Mononuclear cell (primary cell): ENCODE measurements around the gene NCDN. TPM values are rescaled to one million over a fixed set of nuclear protein-coding genes. Genes with fewer than 3 reads are reported as not detected.
"Not testable (repeated sequence)": the region's sequence is repeated elsewhere in the genome, so short reads cannot be mapped to it uniquely, and the experiment has no call there.

ENCODE experiments used
- H3K27me3 ChIP-seq: 2 replicates; pipeline ENCODE4 v1.6.0; 2011; ENCODE audit warnings: low read length, control low read depth; ENCODE audit not compliant: insufficient read depth
- H3K4me1 ChIP-seq: 2 replicates; pipeline ENCODE4 v1.5.1; 2011; ENCODE audit warnings: mild to moderate bottlenecking, low read length, control low read depth; ENCODE audit not compliant: insufficient read depth
- H3K4me3 ChIP-seq: 2 replicates; pipeline ENCODE4 v1.5.1; 2011; ENCODE audit warnings: mild to moderate bottlenecking, low read length, moderate library complexity
- H3K9me3 ChIP-seq: 2 replicates; pipeline ENCODE4 v1.5.1; 2011; ENCODE audit warnings: low read depth, mild to moderate bottlenecking, control low read depth, low read length
- total RNA-seq: library from RNA; depleted of rRNA; stranded (reverse); fragments of >200 nt; gene quantifications from one replicate; pipeline ENCODE4 v1.2.3, GENCODE V29; 2012

Gene NCDN
- total RNA-seq, 1 donor, result 4.0 TPM

DNA sequence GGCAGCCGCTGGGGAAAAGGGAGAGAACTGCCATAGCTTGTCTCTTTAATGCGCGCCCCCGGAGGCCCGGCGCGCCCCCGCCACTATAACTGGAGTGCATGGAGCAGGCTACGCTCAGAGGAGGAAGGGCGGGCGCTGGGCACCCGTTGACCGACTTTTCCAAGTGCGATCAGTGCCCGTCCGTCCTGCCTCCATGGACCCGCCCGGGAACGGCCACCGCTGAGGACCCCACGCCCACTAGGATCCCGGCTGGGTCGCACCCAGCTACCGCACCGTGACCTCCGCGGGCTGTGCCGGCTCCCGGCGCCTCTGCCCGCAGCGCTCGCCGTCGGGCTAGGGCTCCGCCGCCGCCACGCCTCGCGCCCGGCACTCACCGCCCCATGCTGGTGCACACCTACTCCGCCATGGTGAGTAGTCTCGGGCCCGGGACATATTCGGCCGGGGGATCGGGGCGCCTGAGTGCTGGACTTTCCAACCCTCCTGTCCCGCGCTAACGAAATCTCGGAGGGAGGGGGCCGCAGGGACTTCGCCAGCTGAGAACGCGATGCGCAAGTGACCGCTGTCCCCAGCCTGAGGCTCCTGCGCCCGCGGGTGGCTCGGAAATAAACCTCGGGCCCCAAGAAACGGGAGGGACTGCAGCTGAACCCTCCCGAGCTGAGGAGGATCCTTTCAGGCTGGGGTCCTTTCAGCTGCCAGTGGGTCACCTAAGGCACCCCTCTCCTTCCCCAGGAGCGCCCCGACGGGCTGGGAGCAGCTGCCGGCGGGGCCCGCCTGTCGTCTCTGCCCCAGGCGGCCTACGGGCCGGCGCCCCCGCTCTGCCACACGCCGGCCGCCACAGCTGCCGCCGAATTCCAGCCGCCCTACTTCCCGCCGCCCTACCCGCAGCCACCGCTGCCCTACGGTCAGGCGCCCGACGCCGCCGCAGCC is 15.9 kb downstream of the NCDN start, which contains the start of gene TFAP2E:
Gene TFAP2E, plus strand, starts transcription at position 117 of the 927 bp plus-strand sequence. Its CDS starts 264 bp downstream, at position 381.
- no peak within 1 kb of the TSS for H3K4me3 ChIP-seq
- H3K27me3 ChIP-seq, result peaks cover 7% of the 10 kb centered on the region
- no peaks in the 10 kb centered on the region for H3K9me3 ChIP-seq
- peaks cover 44% of the 10 kb centered on the region for H3K4me1 ChIP-seq

DNA sequence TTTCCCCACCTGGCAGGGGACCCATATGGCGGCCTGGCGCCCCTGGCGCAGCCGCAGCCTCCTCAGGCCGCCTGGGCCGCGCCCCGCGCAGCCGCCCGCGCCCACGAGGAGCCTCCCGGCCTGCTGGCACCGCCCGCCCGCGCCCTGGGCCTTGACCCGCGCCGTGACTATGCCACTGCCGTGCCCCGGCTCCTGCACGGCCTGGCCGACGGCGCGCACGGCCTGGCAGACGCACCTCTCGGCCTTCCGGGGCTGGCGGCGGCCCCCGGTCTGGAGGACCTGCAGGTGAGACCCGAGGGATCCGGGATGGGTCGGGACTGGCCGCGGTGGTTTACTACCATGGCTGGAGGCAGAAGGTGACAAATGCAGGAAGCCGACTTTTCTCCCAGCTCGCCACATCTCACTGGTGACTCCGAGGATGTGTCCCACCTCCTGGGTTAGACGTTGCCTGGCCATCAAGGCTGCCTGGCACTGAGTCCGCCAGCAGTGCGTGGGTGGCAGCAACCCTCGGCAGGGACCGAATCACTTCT is 16.6 kb downstream of the NCDN start:
- Histone ChIP-seq H3K9me3 (no peaks in the 10 kb centered on the region), H3K4me3 (no peak overlapping the region), H3K4me1 (peaks cover 46% of the 10 kb centered on the region), H3K27me3 (peaks cover 7% of the 10 kb centered on the region)

DNA sequence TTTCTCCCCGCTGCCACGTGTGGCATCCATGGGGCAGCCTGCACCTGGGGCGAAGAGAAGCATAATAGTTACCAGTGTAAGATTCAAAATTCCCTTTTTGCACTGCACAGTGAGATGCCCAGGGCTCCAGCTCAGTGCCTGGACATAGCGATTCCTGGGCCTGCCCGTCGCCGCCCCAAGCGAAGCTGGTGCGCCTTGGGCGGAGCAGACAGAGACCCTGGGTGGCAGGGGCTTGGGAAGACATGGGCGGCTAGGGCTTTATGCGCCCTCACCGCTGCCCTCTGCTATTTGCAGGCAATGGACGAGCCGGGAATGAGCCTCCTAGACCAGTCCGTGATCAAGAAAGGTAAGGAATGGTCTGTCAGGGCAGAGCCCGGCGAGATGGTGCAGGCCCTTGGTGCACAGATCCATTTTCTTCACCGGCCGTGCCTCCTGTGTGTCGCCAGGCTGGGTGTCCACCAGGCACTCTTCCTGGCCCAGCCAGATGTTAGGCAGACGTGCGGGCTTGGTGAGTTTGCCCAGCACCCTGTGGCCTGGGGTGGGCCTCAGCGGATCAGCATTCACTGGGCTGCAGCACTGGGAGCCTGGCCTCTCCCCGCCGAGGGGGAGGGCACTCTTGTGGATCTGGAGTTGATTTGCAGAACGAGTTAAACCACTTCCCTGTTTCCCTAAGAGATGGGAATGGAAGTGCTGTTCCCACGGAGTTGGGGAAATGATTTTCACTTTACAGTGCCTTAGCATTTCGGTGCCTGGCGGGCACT is 17.2 kb downstream of the NCDN start:
- H3K4me3 ChIP-seq, result no peak overlapping the region
- H3K4me1 ChIP-seq, result peaks cover 46% of the 10 kb centered on the region
- H3K27me3 ChIP-seq, result peaks cover 7% of the 10 kb centered on the region
- H3K9me3 ChIP-seq, result no peaks in the 10 kb centered on the region

DNA sequence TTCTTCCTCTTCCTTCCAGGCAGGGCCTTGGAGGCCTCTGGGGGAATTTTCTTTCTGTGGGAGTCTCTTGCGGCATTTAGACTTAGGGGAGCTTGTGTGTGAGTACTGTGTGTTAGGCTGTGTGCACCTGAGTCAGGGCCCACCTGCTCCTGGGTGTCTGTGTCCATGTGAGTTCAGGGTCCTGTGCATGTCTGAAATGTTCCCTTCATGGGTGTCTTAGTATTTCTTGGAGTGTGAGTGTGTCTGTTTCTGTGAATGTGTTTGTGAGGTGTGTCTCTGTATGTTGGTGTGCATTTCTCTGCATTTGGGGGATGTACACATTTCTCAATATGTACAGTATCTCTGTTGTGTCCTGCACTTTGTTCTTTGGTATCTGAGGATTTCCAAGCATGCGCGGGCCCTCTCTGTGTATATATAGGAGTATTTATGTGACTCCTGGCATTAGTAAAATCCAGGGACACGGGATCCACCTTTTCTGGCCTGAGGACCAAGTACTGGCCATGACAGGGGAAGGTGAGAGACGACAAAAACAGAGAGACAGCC is 17.9 kb downstream of the NCDN start:
- Histone ChIP-seq H3K9me3 (no peaks in the 10 kb centered on the region), H3K4me3 (no peak overlapping the region), H3K27me3 (peaks cover 7% of the 10 kb centered on the region), H3K4me1 (peaks cover 46% of the 10 kb centered on the region)

DNA sequence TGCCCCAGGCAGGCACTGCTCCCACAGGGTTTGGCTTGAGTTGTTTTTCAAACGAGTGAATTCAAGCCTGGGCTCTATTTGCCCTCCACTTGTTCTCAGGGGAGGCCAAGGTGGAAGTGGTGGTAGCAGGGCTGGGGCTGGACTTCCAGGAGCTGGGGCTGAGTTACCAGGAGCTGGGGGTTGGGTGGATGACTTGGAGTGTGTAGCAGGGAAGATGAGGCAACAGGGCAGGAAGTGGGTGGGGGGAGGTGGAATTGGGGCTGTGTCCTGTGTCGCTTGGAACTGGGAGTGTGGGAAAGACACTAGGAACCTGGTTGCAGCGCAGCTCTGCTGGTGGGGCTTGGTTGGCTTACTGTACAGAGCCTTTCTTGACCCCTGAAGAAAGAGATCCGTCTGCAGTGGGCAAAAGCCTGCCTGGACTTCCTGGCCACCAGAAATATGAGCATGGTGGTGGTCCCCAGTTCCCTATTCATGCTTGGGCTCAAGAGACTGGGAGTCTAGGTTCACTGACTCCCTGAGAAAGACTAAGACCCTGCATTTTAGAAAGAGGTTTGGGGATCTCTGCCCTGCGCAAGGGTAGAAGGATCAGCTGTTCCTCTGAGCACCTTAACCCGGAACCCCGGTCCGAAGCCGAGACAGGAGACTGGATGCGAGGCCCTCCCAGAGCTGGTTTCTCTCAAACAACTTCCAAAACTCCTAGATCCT is 18.6 kb downstream of the NCDN start:
- peaks cover 46% of the 10 kb centered on the region for H3K4me1 ChIP-seq
- peak overlapping the region; percentile 5 for H3K4me3 ChIP-seq
- H3K27me3 ChIP-seq, result peaks cover 7% of the 10 kb centered on the region
- H3K9me3 ChIP-seq, result no peaks in the 10 kb centered on the region

DNA sequence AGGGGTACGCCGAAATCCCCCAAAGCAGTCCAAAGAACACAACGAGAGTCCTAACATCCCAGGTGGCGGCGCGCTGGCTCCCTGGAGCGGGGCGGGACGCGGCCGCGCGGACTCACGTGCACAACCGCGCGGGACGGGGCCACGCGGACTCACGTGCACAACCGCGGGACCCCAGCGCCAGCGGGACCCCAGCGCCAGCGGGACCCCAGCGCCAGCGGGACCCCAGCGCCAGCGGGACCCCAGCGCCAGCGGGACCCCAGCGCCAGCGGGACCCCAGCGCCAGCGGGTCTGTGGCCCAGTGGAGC is 19.1 kb downstream of the NCDN start:
- not testable (repeated sequence) for H3K27me3 ChIP-seq, H3K9me3 ChIP-seq
- Histone ChIP-seq H3K4me3 (peak overlapping the region; percentile 55), H3K4me1 (peaks cover 46% of the 10 kb centered on the region)

DNA sequence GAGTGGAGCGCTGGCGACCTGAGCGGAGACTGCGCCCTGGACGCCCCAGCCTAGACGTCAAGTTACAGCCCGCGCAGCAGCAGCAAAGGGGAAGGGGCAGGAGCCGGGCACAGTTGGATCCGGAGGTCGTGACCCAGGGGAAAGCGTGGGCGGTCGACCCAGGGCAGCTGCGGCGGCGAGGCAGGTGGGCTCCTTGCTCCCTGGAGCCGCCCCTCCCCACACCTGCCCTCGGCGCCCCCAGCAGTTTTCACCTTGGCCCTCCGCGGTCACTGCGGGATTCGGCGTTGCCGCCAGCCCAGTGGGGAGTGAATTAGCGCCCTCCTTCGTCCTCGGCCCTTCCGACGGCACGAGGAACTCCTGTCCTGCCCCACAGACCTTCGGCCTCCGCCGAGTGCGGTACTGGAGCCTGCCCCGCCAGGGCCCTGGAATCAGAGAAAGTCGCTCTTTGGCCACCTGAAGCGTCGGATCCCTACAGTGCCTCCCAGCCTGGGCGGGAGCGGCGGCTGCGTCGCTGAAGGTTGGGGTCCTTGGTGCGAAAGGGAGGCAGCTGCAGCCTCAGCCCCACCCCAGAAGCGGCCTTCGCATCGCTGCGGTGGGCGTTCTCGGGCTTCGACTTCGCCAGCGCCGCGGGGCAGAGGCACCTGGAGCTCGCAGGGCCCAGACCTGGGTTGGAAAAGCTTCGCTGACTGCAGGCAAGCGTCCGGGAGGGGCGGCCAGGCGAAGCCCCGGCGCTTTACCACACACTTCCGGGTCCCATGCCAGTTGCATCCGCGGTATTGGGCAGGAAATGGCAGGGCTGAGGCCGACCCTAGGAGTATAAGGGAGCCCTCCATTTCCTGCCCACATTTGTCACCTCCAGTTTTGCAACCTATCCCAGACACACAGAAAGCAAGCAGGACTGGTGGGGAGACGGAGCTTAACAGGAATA is 19.7 kb downstream of the NCDN start:
- no peaks in the 10 kb centered on the region for H3K9me3 ChIP-seq
- peaks cover 7% of the 10 kb centered on the region for H3K27me3 ChIP-seq
- H3K4me1 ChIP-seq, result peaks cover 46% of the 10 kb centered on the region
- peak overlapping the region; percentile 55 for H3K4me3 ChIP-seq

DNA sequence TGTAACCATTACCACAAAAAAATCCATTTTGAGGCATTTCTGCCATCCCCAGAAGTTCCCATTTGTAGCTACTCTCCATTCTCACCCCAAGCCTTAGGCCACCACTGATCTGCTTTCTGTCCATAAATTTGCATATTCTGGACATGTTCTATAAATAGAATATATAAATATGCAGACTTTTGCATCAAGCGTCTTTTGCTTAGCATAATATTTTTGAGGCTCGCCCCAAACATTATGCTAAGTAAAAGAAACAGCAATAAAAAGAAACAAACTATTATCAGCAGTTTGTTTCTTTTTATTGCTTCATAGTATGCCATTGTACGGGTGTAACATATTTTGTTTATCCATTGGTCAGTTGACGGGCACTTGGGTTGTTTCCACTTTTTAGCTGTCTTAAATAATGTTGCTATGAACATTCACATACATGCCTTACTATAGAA is 23.4 kb downstream of the NCDN start:
- no peaks in the 10 kb centered on the region for H3K27me3 ChIP-seq
- peaks cover 26% of the 10 kb centered on the region for H3K4me1 ChIP-seq
- no peaks in the 10 kb centered on the region for H3K9me3 ChIP-seq
- no peak overlapping the region for H3K4me3 ChIP-seq

DNA sequence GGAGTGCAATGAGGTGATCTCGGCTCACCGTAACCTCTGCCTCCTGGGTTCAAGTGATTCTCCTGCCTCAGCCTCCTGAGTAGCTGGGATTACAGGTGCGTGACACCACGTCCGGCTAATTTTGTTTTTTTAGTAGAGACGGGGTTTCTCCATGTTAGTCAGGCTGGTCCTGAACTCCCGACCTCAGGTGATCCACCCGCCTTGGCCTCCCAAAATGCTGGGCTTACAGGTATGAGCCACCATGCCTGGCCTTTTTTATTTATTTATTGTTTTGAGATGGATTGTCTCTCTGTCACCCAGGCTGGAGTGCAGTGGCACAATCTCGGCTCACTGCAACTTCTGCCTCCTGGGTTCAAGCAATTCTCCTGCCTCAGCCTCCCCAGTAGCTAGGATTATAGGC is 24.0 kb downstream of the NCDN start:
- not testable (repeated sequence) for H3K9me3 ChIP-seq, H3K27me3 ChIP-seq, H3K4me3 ChIP-seq
- H3K4me1 ChIP-seq, result peaks cover 20% of the 10 kb centered on the region

DNA sequence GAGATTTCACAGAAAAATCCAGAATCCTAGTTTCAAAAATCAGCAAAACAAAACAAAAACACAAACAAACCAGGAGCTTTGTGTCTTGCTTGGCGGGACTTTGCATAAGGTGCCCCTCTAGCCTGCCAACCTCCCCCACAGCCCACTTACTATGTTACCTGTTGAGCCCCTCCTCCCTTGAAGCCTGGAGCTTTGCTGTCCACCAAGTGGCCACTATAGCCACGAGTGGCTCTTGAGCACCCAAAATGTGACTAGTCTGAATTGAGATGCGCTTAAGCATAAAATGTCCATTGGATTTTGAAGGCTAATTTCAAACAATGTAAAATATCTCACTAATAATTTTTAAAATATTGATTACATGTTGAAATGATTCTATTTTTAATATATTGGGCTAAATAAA is 27.7 kb downstream of the NCDN start:
- Histone ChIP-seq H3K4me3 (no peak overlapping the region), H3K27me3 (no peaks in the 10 kb centered on the region), H3K9me3 (no peaks in the 10 kb centered on the region), H3K4me1 (no peaks in the 10 kb centered on the region)

DNA sequence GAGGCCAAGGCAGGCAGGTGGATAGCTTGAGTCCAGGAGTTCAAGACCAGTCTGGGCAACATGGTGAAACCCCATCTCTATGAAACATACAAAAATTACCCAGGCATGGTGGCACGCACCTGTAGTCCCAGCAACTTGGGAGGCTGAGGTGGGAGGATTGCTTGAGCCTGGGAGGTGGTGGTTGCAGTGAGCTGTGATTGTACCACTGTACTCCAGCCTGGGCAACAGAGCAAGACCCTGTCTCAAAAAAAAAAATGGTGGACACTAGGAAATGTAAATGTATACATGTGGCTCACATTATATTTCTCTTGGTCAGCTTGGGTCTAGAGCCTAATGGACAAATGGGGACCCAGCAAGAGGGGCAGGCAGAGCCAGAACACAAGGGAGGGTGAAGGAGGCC is 28.2 kb downstream of the NCDN start:
- not testable (repeated sequence) for H3K4me3 ChIP-seq, H3K9me3 ChIP-seq, H3K27me3 ChIP-seq, H3K4me1 ChIP-seq

DNA sequence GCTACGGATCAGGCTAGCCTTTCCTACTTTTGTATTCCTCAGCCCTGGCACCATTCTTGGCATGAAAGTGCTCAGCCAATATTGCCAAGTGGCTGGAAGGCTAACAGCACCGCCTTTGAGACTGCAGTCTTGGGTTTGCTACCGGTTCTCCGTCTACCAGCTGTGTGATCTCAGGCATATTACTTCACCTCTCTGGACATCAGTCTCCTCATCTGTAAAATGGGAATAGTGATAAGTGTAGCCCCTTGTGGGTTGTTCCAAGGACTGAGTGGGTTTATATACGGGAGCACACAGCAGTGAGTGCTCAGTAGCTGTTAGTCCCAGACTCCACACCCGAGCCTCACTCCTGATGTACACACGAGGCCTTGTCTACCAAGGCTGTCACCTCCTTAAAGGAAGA is 29.2 kb downstream of the NCDN start:
- no peaks in the 10 kb centered on the region for H3K9me3 ChIP-seq
- no peaks in the 10 kb centered on the region for H3K27me3 ChIP-seq
- no peaks in the 10 kb centered on the region for H3K4me1 ChIP-seq
- no peak overlapping the region for H3K4me3 ChIP-seq

DNA sequence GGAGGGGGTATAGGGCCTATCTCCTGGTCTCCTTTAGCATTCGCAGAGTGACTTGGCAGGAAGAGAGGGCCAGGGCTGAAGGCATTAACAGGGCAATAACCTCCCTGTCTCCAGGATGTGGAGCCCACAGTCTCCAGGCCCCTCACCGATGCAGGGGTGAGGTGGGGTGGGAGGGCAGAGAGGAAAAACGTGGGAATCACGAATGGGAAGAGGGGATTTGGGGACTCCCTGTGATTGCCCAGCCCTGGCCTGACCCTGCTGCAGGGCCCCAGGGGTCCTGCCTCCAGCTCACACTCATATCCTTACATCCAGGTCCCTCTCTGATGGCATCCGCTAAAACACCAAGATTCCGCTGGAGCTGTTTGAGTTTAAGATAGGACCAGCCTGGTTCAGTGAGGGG is 30.1 kb downstream of the NCDN start:
- no peaks in the 10 kb centered on the region for H3K27me3 ChIP-seq
- H3K4me3 ChIP-seq, result no peak overlapping the region
- H3K9me3 ChIP-seq, result no peaks in the 10 kb centered on the region
- H3K4me1 ChIP-seq, result no peaks in the 10 kb centered on the region
